NCI-H2107 treated with DMSO at 0.1 percent for 48 hours (cell line): ENCODE data around the gene DONSON.
A peak's percentile ranks its signal among the peaks of the same experiment; 100 is the strongest.

ENCODE experiments used
- DNase-seq: peaks from one replicate; lab custom pipeline; 2025; ENCODE audit not compliant: unreplicated experiment; lab: John Stamatoyannopoulos, UW

DONSON gene

GRCh38 chr21:33541756-33542639, 46.5 kb downstream of the DONSON start, which contains the start of gene GART:
GART (minus strand) TSS chr21:33542117; CDS start chr21:33539315, 2,802 bp downstream.
- DNase-seq = peak; percentile 84

GRCh38 chr21:33541105-33541711, 47.3 kb downstream of the DONSON start:
- DNase-seq = no peak

- DNase-seq = no peak
These were observed 47.8 kb downstream of the DONSON start for GRCh38 chr21:33540711-33541104.

GRCh38 chr21:33539616-33540015, 48.9 kb downstream of the DONSON start:
- no peak for DNase-seq

- no peak for DNase-seq
These were observed 51.3 kb downstream of the DONSON start for GRCh38 chr21:33537212-33537611.

GRCh38 chr21:33531007-33531406, 57.5 kb downstream of the DONSON start:
- DNase-seq = no peak
